NCI-H1694 (cell line): ENCODE results near the gene NUP153.
A peak's percentile ranks its signal among the peaks of the same experiment; 100 is the strongest.
"Not testable (repeated sequence)": the region's sequence is repeated elsewhere in the genome, so short reads cannot be mapped to it uniquely, and the experiment has no call there.

Experiments
- DNase-seq: peaks from one replicate; lab custom pipeline; 2025; lab: John Stamatoyannopoulos, UW

Gene NUP153

DNA sequence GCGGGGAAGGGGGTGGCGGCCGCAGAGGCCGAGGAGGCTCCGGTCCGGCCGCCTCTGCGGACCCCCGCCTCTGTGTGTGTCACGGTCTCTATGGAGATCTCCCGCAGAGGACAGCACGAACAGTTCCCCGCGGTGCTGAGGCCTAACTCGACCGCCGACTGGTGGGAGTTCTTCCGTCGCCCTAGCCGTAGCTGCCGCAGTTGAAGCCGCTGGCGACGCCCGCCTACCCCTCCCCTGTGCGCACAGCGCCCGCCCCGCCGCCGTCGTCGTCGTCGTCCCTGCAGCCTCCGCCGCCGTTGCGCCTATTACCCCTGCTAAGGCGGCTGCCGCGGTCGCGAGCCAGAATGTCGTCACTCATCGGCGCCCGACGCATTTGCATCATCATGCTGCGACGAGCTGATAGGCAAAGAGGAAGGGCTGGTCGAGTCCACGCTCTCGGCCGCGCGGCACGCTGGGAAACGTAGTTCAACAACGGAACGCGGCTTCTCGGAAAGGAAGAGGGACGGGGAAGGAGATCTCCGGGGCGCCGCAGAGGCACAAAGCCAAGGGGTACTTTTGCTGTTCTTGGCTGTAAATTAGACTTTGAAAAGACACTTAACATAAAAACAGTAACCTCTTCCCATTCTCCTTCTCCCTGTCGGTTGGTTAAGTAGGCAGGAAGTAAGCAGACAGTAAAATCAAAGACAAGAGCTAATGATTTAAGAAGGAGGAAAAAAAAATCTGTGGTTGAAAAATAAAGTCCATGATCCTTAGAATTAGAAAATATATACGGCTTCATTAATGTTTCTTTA is at the start of gene NUP153:
Gene NUP153, minus strand, starts transcription at position 346 of the 791 bp plus-strand sequence. CDS start 538 bp downstream, outside the sequence.
- DNase-seq: peak; percentile 94

DNA sequence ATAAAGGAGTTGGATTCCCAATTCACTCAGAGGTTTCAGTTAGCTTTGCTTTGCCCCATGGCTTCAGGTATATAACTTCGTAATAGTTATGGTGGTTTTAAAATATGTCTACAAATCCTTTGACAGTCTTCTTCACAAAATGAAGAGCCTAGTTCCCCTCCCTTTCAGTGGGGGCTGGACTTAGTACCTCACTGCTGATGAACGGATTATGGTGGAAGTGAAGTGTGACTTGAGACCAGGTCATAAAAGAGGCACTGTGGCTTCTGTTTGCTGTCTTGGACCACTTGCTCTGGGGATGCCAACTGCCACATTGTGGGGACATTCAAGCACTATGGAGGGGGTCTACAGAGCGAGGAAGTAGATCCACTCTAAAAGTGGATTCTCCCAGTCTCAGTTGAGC is 47.5 kb upstream of the NUP153 start:
- DNase-seq: no peak

DNA sequence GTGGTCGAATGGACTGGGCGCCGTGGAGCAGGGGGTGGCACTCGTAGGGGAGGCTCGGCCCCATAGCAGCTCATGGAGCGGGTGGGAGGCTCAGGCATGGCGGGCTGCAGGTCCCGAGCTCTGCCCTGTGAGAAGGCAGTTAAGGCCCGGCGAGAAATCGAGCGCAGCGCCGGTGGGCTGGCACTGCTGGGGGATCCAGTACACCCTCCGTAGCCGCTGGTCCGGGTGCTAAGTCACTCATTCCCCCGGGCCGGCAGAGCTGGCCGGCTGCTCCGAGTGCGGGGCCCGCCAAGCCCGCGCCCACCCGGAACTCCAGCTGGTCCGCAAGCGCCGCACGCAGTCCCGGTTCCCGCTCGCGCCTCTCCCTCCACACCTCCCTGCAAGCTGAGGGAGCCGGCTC is 38.6 kb upstream of the NUP153 start:
- DNase-seq: not testable (repeated sequence)

DNA sequence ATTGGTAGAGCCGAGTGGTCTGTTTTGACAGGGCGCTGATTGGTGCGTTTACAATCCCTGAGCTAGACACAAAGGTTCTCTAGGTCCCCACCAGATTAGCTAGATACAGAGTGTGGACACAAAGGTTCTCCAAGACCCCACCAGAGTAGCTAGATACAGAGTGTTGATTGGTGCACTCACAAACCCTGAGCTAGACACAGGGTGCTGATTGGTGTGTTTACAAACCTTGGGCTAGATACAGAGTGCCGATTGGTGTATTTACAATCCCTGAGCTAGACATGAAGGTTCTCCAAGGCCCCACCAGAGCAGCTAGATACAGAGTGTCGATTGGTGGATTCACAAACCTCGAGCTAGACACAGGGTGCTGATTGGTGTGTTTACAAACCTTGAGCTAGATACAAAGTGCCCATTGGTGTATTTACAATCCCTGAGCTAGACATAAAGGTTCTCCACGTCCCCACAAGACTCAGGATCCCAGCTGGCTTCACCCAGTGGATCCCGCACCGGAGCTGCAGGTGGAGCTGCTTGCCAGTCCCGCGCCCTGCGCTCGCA is 38.1 kb upstream of the NUP153 start:
- not testable (repeated sequence) for DNase-seq

DNA sequence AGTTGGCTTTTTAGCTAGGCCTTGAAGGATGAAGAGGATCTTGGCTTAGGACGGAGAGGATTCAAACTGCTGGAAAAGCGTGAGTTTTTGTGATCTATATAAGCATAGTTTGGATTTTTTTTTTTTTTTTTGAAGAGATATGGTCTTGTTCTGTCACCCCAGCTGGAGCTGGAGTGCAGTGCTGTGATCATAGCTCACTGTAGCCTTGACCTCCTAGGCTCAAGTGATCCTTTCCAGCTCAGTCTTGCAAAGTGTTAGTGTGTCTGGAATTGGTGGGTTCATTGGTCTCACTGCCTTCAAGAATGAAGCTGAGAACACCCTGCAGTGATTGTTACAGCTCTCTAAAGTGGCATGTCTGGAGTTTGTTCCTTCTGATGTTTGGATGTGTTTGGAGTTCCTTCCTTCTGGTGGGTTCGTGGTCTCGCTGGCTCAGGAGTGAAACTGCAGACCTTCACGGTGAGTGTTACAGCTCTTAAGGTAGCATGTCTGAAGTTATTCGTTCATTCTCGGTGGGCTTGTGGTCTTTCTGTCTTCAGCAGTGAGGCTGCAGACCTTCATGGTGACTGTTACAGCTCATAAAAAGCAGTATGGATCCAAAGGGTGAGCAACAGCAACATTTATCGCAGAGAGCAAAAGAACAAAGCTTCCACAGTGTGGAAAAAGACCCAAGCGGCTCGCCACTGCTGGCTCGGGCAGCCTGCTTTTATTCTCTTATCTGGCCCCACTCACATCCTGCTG is 37.5 kb upstream of the NUP153 start:
- no peak for DNase-seq

DNA sequence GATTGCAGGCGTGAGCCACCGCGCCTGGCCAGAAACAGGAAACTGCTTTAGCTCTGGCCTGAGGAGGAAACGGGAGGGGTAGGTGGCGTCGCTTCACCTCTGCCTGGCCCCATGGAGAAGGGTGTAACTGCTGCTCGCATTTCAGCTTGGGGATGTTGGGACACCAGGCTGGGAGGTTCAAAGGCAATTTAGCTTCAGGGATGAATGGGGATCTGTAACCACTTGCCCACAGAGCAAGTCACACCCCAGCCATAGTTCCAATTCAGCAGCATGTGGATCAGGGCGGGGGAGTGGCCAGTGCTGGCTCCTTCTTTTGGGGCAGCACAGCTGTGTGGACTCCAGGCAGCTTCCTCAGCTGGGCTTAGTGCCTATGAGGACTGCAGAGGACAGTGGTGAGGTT is 34.8 kb upstream of the NUP153 start:
- no peak for DNase-seq

DNA sequence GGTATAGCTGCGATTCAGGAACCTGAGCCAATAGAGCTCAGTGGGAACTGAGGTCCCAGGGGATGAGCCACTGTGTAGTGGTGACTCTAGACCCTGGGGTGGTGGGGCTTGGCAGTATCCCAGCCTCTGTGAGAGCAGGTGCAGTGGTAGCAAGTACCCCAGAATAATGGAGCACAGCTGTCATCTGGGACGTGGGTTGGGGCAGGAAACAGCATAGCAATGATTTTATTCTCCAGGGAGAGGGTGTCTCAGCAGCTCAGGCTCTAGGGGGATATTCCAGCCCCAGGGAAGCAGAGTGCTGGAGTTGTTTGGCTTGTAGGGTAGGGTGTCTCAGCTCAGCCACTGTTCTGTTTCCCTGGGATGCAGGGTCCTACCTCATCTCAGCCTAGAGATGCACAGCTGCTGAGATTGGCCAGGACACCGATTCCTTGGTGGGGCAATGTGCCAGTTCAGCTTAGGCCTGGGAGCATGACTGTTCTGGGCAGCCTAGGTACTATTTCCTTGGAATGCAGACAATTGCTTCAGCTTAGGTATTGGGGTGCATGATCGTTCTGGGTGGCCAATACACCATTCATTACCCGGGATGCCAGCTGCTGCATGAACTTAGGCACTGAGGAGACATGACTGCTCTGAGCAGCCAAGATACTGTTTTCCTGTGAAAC is 34.0 kb upstream of the NUP153 start:
- peak; percentile 34 for DNase-seq

DNA sequence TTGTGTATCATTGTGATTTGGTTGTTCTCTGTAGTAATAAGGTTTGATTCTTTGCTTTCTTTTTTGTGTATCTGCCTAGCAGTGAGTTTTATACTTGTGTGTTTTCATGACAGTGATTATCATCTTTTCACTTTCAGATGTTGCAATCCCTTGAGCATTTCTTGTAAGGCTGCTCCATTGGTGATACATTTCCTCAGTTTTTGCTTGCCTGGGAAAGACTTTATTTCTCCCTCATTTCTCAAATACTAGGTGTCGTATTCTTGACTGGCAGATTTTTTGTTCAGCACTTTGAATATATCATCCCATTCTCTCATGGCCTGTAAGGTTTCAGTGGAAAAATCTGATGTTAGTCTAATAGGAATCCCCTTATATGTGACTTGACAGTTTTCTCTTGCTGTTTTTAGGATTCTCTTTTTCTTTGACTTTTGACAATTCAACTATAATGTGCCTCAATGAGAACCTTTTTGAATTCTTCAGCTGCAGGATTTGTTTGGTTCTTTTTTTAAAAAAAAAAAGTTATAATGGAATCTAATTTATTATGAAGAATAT is 31.1 kb upstream of the NUP153 start:
- DNase-seq: no peak

DNA sequence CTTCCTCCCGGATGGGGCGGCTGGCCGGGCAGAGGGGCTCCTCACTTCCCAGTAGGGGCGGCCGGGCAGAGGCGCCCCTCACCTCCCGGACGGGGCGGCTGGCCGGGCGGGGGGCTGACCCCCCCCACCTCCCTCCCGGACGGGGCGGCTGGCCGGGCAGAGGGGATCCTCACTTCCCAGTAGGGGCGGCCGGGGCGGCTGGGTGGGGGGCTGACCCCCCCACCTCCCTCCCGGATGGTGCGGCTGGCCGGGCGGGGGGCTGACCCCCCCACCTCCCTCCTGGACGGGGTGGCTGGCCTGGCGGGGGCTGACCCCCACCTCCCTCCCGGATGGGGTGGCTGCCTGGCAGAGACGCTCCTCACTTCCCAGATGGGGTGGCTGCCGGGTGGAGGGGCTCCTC is 28.6 kb upstream of the NUP153 start:
- DNase-seq: not testable (repeated sequence)

DNA sequence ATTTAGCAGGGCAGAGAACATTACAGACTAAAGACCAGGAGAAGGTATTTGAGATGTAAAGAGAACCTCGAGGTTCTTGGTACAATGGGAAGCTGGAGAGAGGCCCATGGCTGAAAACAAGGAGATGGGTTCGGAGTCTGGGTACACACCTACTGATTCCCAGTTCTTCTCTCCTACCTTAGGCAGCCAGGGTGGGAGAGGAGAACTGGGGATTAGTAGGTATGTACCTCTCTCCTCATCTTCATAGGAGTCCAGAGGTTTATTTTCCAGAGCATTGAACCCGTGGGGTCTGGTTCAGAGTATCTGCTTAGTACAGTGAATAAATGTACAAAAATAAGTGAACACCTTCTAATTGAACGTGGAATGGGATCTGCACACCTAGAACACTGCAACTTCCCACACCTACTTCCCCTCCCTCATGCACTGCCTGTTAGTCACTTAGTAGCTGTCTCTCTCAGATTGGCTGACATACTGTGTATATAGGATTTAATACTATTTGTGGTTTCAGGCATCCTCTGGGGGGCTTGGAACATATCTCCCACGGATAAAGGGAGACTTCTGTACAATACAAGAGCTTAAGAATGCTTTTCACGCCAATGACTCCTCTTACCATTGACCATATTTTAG is 23.5 kb upstream of the NUP153 start:
- no peak for DNase-seq

DNA sequence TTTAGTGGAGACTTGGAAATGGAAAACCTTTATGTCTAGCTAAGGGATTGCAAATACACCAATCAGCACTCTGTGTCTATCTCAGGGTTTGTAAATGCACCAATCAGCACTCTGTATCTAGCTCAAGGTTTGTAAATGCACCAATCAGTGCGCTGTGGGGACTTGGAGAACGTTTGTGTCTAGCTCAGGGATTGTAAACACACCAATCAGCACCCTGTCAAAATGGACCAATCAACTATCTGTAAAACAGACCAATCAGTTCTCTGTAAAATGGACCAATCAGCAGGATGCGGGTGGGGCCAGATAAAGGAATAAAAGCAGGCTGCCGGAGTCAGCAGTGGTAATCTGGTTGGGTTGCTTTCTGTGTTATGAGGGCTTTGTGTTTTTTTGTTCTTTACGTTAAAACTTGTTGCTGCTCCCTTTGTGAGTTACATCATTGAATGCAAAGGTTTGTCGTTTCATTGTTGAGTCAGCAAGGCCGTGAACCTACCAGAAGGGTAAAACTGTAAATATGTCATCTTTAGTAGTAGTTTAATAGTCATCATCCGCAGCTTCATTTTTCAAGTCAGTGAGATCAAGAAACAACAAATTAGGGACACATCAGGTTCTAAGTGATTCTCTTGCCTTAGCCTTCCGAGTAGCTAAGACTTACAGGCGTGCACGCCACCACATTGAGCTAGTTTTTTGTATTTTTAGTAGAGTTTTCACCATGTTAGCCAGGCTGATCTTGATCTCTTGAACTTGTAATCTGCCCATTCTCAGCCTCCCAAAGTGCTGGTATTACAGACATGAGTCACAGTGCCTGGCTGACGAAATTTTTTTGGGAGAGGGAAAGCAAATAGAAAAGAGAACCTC is 22.7 kb upstream of the NUP153 start:
- no peak for DNase-seq

DNA sequence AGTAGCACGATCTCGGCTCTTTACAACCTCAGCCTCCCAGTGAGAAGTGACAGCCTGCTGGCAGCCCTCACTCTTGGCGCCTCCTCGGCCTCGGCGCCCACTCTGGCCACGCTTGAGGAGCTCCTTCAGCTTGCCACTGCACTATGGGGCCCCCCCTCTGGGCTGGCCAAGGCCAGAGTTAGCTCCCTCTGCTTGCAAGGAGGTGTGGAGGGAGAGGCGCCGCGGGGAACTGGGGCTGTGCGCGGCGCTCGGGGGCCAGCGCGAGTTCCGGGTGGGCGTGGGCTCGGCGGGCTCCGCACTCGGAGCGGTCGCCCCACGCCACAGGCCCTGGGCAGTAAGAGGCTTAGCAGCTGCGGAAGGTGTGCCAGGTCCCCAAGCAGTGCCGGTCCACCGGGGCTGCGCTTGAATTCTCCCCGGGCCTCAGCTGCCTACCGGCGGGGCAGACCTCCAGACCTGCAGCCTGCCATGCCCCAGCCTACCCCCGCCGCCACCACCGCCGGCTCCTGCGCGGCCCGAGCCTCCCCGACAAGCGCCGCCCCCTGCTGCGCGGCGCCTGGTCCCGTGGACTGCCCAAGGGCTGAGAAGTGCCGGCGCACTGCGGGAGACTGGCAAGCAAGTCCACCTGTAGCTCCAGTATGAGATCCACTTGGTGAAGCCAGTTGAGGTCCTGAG is 22.0 kb upstream of the NUP153 start:
- no peak for DNase-seq

DNA sequence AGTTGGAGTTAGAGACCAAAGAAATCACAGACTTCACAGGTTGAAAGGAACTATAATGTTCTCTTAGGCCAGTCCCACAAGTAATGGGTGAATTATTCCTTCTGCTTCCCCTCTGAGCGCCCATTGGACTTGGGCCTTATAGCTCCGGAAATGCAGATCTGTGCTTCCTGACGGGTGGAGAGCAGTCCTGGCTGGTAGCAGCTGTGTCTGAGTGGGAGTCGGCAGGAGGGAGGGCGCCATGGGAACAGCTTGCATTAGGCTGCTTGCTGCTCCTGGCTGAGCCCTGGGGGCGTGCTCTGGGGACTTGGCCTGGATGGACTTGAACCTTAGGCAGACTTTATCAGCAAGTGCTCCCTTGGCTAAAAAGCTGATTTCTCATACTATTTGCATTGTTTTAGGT is 18.4 kb upstream of the NUP153 start:
- peak; percentile 60 for DNase-seq

DNA sequence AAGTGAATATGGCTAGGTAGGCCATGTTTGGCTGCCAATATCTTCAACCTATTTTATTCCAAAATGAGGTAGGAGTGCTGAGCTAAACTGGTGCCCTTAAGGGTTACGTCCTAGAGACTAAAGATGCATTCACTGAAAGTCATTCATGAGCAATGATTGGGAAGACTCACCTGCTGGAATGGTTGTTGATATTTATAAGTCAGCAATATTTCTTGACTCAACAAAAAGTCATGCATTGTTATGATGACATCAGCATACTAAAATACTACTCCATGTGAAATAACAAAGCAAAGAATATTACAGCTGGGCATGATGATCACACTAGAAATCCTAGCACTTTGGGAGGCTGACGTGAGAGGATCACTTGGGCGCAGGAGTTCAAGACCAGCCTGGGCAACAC is 17.6 kb upstream of the NUP153 start:
- no peak for DNase-seq

DNA sequence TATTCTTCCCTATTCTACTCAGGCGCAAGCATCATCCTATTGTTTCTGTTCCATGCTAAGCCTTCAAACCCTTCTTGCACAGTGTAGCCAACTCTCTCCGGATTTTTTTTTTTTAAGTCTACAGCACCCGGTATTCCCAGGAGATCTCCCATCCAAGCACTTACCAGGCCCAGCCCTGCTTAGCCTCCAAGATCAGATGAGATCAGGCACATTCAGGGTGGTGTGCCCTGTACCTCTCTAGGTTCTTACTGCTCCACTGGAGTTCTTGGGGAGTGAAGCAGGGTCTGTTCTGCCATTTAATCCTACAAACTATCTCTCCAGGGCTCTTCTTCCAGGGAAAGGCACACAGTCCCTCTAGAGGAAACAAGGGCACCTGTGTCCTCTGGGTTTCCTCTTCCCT is 14.9 kb upstream of the NUP153 start:
- DNase-seq: no peak

DNA sequence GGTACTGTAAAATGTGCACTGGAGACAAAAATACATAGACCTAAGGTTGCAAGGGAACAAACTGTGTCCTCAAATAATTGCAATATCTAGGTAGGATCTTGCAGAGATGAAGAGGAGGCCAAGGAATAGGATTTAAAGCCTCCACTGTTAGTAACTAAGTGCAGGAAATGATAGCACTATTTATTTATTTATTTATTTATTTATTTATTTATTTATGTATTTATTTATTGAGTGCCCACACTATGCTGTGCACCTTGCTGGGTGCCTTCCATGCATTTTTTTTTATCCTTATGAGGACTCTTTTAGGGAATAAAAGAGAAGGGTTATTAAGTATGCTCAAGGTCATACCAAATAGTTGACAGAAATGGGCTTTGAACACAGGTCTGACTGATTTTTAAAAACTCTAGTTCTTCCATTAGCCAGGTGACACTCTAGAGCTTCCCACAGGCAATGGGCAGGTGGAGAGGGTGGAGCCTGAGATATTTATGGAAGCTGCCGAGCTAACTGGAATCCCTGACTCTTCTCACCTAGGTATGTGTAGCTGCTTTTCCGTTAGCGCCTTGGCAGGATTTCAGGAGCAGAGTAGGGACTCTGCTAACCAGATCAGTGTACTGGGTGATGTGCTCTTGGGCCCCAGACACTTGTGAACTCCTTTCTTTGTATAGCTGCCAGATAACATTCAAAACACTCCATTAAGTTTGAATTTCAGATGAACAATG is 12.8 kb upstream of the NUP153 start:
- no peak for DNase-seq

DNA sequence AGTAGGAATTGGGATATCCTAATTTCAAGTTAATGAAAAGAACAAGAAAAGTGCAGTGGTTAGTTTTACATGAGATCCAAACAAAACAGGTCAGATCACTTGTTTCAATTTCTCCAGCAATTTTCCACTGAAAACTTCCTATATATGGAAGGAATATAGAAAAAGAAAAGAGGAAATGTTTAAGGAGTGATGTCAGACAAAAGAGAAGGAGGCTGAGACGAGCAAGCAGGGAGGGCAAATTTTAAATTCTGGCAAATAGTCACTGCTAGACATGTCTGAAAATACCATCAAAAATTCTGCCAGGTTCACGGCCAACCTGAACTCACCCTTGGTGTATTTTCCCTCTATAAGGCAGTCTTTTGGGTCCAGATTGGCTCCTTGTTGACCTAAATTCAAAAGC is 9.5 kb upstream of the NUP153 start:
- no peak for DNase-seq

DNA sequence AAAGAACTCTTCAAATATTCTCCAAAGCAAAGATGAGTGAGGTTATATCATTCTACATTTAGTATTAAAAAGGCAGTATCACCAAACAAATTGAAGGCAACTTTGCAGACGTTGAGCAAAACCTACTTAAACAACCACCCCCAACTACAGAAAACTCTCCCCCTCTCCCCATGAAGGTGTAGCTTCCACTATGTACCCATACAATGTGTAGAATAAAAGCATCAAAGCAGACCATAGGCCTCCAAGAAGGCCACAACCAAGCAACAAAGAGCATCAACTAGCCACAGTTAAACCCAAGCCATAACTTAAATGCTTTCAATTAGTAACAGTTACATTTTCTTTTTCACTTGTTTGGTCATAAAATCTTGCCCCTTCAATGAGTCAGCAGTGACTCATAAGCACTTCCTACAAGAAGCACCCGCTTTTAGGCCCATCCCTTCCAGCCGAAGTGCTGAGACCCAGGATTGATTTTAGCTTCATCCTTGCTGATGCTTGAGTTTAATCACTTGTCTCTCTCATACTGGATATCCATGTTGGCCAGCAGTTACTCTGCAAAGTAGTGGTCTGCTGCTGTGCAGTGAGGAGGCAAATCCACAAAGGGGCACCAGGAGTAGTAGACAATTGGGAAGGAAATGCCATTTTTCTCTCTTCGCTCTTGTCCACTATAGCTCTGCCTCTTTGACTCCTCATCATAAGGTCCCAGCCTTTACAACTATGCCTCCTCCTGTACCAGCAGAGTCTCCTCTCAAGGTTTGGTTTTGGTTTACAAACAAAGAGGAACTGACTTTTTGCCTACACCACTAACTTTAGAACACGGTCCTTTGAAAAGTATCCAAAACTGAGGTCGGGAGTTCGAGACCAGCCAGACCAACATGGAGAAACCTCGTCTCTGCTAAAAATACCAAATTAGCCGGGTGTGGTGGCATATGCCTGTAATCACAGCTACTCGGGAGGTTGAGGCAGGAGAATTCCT is 8.4 kb upstream of the NUP153 start:
- DNase-seq: no peak
